Activated CD4-positive, alpha-beta T cell treated with anti-CD3 and anti-CD28 coated beads for 48 hours (primary cell): ENCODE results near the gene DBX1.
"Not testable (repeated sequence)": the region's sequence is repeated elsewhere in the genome, so short reads cannot be mapped to it uniquely, and the experiment has no call there.

Source experiments
- DNase-seq: peaks from one replicate; pipeline ENCODE4 v3.0.0-alpha.2; 2020

DBX1 gene, protein sequence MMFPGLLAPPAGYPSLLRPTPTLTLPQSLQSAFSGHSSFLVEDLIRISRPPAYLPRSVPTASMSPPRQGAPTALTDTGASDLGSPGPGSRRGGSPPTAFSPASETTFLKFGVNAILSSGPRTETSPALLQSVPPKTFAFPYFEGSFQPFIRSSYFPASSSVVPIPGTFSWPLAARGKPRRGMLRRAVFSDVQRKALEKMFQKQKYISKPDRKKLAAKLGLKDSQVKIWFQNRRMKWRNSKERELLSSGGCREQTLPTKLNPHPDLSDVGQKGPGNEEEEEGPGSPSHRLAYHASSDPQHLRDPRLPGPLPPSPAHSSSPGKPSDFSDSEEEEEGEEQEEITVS

GRCh38 chr11:20160425-20161229 is at the start of gene DBX1:
TSS of gene DBX1 (minus strand) at chr11:20160475. CDS start at chr11:20160324, 151 bp downstream.
- DNase-seq: no peak

GRCh38 chr11:20208622-20209111 is 48.4 kb upstream of the DBX1 start:
- no peak for DNase-seq

GRCh38 chr11:20207781-20208621 is 47.7 kb upstream of the DBX1 start:
- no peak for DNase-seq

DNA sequence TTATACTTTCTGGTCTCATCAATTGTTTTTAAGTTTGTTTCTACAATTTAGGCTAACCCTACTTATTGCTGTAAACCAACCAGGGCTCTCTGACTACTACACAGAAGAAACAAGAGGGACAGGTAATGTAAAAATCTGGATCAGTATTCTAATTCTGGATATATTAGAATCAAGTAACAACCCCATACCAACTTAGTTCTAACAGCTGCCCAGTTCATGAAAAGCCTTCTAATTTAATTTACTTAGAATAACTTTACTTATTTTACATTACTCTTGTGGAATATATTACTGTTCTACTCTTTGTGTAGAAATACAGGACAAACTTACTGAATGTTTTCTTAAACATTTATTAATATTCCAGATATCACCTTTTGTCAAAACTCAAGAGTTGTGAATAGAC is 45.5 kb upstream of the DBX1 start:
- DNase-seq: no peak

DNA sequence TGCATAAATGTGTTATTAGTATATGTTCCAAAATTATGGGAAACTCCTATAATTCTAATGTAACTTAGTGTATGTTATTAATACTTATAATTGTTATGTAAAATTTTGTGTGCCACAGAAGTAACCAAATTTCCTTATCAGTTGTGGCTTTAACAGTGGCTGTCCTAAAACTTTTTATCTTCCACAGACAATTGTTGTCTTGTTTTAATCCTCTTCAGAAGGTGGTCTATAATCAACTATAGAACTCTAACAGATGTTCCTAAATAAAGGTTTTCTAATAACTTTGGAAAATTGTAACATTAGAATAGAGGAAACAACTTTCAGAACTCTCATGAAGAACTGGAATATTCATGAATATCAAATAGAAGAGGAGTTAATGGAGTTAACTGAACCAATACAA is 44.4 kb upstream of the DBX1 start:
- no peak for DNase-seq

DNA sequence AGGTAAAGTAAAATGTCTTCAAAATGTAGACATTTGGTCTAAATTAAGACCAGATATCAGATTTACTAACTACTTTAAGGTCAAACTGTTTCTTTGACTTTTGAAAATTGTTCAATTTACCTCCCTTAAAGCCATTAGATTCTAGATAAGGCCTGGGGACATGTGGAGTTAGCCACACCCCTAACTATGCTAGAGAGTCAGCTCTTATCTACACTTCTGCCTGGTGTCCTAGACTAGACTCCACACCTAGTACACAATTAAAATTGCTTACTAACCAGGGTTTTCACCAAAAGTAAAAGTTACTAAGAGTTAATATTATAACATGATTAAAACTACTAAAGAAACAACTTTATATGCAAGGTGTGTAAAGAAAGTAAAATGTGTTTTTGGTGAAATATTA is 43.6 kb upstream of the DBX1 start:
- DNase-seq: no peak

- no peak for DNase-seq
These were observed 41.0 kb upstream of the DBX1 start for GRCh38 chr11:20201231-20201630.

DNA sequence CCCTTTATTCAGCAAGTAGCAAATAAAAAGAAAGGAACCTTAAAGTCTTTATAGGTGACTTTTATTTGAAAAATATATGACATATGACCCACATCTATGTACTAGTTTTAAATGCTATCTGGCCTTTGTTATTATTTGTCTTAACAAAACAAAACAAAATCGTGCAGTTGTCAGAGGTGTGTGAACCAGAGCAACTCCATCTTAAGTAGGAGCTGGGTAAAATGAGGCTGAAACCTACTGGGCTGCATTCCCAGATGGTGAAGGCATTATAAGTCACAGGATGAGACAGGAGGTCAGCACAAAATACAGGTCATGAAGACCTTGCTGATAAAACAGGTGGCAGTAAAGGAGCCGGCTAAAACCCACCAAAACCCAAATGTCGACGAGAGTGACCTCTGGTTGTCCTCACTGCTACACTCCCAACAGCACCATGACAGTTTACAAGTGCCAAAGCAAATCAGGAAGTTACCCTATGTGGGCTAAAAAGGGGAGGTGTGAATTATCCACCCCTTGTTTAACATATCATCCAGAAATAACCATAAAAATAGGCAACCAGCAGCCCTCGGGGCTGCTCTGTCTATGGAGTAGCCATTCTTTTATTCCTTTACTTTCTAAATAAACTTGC is 40.2 kb upstream of the DBX1 start:
- not testable (repeated sequence) for DNase-seq

GRCh38 chr11:20197881-20198280 is 37.6 kb upstream of the DBX1 start:
- DNase-seq: no peak

- DNase-seq: no peak
These were observed 34.2 kb upstream of the DBX1 start for GRCh38 chr11:20194470-20194869.

- no peak for DNase-seq
These were observed 33.0 kb upstream of the DBX1 start for GRCh38 chr11:20193307-20193706.

DNA sequence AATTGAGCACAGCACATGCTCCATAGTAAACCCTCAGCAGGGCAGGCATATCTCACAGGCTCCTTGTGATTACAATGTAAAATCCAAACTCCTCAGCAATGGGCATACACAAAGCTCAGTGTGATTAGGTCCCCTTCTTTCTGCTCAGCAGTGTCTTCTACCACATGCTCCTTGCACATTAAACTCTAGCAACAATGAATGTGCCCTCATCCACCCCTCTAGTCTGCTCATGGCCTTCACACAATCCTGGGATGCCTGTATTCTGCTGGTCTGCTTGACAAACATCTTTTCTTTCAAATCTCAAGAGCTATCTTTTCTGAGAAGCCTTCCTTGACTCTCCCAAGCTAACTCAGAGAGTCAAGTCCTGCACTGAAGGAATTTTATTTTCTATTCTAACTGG is 32.4 kb upstream of the DBX1 start:
- no peak for DNase-seq

DNA sequence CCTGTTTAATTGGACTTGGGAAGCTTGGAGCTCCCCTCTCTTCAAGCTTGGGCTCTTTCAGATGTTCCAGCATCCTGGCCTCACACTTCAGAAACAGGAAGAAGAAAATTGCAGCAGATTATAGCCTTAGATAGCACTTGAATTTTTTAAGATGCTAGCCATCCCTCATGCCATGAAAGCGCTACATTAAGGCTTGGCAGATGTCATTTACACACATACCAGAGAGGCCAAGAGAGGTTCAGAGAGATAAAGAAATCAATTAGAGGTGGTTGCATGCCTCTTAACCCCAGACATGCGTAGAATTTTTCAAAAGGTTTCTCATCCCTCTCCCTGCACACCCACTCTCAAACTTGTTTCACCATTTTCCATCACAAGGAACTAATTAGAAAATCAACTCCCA is 31.9 kb upstream of the DBX1 start:
- no peak for DNase-seq

GRCh38 chr11:20178976-20179375 is 18.7 kb upstream of the DBX1 start:
- no peak for DNase-seq

DNA sequence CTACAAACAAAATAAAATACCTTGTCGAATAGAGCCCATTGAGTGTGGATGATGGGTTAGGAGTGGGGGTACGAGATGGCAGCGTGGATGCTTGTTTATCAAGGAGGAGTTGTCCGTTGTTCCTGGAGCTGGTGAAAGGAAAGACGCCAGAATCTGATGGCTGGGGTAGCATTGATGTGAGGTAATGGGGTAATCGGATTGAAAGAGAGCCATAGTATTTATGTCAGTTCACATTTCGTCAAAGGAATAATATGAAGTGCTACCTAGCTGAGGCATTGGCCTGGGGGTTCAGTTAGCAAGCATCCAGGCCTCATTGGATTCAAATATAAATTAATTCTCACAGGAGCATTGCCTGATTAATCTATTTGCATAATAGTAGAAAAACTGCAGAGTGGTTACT is 16.9 kb upstream of the DBX1 start:
- DNase-seq: no peak

DNA sequence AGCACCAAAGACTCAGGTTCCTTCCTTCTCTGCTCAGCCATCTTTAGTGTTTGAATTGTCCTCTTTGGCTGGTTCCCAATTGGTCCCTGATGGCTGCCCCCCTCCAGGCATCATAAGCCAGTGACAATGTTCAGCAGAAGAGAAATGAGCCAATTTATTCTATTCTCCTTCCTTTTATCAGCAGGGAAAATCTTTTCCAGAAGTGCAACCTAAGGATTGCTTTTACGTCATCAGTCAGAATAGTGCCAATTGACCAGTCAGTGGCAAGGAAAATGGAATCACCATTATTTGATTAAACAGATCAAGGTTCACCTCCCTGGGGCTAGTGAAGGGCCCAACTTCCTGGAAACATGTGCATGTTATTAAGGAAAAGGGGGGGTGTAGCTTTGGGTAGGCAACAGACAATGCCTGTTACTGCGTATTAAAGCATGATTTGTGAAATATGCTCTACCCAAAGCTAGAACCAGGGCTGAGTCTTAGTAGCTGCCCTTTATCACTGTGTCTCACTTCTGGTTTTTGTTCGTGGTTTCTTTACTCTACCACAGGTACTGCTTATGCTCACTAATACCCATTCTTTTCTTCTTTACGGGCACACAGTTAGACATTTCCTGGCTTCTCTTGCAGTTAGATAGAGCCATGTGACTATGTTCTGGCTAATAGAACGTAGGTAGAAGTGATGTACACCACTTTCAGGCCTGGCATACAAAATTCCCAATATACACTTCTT is 12.6 kb upstream of the DBX1 start:
- DNase-seq: no peak

GRCh38 chr11:20163783-20164481 is 3.7 kb upstream of the DBX1 start:
- DNase-seq: no peak

- peak; percentile 53 for DNase-seq
These were observed 2.8 kb upstream of the DBX1 start for GRCh38 chr11:20162824-20163782.

- no peak for DNase-seq
These were observed 1.9 kb upstream of the DBX1 start for GRCh38 chr11:20161923-20162744.
